ENCODE results near the gene CD47.

Gene CD47

DNA sequence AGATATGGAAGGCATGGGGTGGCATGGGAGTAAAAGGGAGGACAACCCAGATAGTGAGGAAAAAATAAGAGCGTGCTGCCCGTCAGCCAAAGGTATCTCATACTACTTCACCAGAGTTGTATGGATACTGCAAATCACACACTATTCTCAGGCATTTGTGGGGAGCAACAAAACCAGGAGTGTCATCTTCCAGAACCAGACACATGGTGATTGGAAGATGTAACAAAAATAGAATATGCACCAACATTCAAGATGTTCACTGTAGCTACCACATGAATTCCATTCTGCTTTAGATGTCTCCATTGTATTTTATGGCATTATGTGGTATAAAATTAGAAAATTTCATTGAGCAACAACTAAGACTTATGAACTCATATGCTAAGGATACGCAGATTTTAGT is 34.9 kb downstream of the CD47 start:
- DNase-seq (ENCODE audit: extremely low read depth in 1 of 2, low read depth in 1 of 2): no peak

DNA sequence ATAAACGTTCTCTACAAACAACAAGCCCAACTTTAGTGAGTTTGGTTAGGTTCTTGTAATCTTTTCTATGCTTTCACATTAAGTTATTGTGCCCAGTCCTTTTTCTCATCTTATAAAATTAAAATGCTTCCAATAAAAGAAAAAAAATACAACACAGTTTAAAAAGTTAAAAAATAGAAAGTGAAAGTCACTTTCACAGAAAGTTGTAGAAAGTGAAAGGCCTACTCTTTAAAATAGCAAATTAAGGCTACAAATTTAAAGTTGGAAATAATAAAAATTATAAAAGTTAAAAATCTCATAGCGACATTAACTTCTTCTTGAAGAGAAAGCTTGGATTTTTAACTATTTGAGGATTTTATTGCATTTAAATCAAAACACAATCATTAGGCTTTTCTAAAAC is 35.9 kb downstream of the CD47 start:
- DNase-seq (ENCODE audit: extremely low read depth in 1 of 2, low read depth in 1 of 2): no peak

DNA sequence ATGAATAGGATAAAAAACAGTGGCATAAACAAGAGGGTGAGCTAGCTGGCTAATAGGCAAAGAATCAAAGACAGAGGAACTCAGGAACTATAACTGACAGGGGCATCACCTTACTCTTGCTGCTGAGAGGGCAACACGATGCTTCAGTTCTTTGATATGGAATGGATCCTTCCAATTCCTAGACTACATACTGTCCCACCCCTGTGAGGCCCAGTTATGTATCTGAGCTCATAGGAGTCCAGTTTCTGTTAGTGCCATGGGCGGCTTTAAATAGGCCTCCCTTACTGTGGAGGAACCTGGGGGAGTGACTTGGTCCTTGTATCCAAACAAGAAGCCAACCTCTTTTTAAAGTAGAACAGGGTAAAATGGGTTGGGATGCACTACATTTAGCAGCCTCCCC is 37.3 kb downstream of the CD47 start:
- DNase-seq (ENCODE audit: extremely low read depth in 1 of 2, low read depth in 1 of 2): no peak

DNA sequence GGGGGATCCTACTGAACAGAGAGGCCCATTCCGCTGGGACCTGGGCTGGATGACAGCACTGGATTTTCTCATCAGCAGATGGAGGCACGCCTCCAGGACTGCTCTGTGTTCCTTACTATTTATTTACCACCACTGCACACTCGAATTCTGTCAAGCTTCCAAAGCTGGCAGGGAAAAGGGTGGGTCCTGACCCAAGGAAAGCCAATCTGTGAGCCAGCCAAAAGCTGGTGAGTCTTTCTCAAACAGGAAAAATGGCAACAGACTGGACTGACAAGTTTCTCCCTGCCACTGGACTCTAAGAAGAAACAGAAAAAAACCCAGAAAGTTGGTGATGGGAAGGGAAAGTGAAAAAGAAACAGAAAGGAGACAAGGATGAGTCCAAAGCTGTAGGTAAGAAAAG is 37.8 kb downstream of the CD47 start:
- DNase-seq (ENCODE audit: extremely low read depth in 1 of 2, low read depth in 1 of 2): no peak

DNA sequence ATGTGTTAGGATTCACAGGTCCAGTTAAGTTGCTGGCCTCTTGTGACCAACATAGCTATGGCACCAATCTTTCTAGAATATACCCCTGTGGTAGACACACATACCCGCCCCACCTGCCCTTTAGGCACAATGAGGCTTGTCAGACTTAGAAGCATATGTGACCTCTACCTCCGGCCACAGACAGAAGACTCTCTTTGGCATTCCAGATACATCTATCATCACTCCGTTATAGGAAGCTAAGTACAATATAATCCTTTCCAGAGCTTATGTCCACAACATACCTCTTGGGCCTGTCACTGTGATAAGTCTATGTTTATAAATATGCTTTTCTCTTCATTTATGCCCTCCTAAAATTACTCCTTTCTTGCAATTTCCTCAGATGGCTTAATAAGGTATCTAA is 39.8 kb downstream of the CD47 start:
- DNase-seq (ENCODE audit: extremely low read depth in 1 of 2, low read depth in 1 of 2): no peak

DNA sequence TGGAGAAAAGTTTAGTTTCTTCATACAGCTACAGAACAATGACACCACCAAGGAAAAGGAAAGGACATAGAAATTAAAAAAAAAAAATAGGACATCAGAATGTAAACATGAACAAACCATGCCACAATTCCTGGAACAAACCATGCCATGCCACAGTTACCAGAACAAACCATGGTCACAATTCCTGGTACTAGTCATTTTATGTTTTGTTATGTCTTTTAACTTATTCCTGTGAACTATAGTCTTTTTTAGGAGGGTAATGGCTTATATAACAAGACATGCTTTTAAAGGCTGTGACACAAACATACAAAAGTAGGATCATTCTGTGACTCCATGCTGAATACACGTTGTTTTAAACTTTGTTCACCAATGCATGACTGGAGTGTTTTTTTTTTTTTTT is 42.8 kb downstream of the CD47 start:
- no peak for DNase-seq (ENCODE audit: extremely low read depth in 1 of 2, low read depth in 1 of 2)

DNA sequence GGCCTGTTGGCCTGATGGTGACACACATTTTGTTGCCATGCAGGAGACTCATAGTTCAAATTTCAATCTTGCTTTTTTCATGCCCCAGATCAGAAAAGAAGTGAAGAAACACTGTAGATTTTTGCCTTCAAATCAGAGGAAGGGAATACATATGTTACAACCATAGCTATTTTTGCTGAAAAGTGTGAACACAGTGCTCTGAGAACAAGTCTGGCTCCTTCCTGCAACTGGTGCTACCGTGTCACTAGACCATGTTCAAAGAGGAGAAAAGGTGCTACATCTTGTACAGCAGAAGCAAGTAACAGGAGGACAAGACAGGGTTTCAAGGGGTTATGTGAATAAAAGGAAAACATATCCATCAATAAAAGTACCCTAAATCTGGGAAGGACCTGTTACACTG is 44.6 kb downstream of the CD47 start:
- DNase-seq (ENCODE audit: extremely low read depth in 1 of 2, low read depth in 1 of 2): no peak

DNA sequence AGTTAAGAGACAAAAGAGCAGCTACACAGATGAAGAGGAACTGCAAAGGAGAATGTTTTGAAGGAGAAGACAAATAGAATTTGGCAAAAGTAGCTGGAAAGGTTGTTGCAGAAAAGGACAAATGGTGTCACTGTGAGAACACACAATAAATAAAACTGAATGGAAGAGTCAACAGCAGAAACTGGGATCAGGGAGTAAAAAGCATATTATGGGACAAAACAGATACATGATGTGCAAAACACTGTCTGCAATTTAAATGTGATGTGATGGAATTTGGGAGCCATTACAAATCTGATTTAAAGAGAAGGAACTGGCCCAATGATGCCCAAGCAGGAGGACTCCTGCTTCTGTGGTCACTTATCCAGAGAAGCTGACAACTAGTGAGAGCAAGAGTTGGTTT is 46.1 kb downstream of the CD47 start:
- no peak for DNase-seq (ENCODE audit: extremely low read depth in 1 of 2, low read depth in 1 of 2)

DNA sequence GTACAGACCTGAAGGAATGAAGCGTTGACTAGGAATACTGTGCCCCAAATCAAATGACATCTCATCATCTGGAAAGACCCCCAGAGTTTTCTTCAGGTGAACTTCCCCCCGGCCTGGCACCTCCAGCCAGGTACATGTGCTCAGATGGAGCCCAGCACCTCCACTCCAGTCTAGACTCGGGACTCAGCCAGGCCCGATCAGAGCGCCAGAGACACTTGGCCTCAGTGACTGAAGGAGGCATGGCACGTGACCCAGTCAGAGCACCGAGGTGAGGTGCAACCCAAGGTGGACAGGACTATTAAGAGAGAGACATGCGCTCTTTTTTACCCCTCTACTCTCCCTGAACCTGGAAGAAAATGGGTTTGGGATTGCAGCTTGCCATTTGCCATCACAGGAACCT is 48.5 kb downstream of the CD47 start:
- no peak for DNase-seq (ENCODE audit: extremely low read depth in 1 of 2, low read depth in 1 of 2)

DNA sequence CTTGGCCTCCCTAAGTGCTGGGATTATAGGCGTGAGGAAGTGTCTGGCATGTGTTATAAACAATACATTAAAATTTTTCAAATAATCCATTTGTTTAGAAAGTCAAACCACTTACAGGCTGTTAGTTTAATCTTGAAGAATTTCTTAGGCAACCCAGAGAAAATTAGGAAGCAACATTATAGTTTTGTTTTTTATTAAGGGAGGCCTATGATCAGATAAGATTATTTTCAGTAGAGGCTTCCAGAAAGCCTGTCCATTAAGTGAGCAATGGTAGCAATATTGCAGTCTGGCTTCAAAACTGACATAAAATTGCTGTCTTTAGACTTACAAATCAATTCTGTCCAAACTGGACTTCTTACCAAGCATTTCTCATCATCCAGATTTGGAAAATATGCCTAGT is 49.6 kb downstream of the CD47 start:
- no peak for DNase-seq (ENCODE audit: extremely low read depth in 1 of 2, low read depth in 1 of 2)

DNA sequence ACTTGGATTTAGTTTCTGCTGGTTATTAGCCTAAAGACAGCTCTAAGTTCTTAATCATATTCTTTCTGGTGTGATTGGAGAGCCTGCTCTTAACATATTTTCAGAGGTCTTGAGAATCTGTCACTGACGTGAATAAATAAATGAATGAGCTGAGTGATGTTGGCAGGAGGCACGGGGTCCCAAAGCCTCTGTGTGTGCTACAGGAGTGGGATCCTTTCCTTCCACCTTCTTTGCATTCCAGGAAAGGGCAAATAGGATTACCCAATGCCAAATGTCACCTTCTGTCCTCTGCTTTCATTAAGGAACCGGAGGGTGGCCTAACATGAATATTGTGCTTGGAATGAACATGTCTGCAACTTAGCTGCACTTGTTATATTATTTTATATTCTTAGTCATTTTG is 53.1 kb downstream of the CD47 start:
- DNase-seq (ENCODE audit: extremely low read depth in 1 of 2, low read depth in 1 of 2): no peak

DNA sequence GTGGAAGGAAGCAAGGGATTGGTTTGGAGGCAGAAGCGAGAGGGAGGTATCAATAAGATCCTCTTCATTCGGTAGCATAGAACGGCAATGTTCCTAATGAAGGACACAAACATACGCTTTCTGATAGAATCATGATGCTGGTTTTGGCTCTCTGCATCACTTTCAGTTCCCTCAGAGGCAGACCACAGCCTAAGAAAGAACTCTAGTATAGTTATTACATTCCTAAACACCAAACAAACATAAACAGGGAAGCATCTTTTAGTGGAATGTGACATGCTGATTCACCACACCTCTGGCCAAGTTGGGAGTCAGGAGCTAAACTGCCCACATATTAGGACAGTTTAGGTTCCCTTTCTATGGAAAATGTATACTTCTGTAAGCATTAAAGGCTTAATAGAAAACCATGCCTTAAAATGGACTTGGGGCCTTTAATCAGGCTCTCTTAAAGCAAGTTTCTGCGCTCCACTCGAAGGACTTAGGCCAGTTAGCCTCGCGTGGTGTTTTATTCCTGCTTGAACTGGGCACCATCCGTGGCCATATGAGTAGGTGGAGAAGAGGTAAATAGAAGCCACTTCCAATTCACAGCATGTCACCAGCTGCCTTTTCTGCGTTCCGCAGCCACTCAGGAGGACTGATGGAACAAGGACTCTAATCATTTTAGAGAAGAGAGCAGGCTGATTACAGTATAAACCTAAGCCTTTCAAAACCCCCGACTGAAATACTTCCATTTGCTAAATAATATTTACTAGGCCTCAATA is 53.7 kb downstream of the CD47 start:
- no peak for DNase-seq (ENCODE audit: extremely low read depth in 1 of 2, low read depth in 1 of 2)

DNA sequence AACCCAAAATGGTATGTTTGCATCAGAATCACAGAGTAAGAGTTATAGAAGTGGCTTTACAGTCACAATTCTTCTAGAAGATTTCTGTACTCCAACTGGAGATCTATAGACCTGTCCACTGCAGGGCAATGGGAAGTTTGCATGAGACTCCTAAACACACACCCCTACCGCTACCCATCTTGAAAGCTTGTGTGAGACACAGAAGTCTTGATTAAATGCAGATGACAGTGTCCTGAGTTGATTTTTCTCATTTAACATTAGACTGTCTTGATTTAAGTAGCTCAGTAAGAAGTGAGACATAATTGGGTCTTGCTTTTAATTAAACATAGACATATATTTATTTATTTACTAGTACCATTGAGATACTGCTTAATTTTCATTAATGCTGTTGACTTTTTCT is 54.4 kb downstream of the CD47 start:
- no peak for DNase-seq (ENCODE audit: extremely low read depth in 1 of 2, low read depth in 1 of 2)

DNA sequence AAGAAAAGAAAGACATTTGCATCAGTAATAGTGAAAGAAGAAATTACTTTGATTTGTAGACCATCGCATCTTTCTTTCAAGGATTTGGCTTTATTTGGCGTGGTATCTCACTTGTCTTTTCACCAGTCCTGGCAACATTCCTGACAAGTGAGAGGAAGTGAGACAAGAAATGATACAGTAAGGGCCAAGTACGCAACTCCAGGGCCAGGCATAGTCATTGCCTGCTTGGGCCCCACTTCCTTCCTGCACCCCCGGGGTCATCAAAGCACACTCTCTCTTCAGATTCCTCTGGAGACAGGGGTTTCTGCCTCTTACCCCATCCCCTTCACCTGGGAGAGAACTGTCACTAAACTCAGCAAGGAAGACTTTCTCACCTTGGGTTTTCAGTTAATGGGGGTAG is 55.1 kb downstream of the CD47 start:
- no peak for DNase-seq (ENCODE audit: extremely low read depth in 1 of 2, low read depth in 1 of 2)

DNA sequence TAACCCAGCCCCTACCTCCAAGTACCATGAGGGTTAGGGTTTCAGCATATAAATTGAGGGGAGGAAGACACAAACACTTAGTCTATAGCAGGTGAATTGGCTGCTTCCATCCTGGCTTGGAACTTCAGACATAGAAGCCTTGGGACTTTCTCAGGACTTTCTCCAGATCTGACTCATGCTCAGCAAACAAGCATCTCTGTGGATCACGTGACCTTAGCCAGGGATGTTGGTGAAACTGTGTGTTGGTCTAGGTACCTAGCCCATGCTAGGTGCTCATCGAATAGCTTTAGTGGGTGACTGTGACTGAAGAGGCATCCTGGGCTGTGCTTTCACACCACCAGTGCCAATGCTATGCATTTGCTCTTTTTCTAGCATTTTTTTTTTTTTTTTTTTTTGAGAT is 58.9 kb downstream of the CD47 start:
- no peak for DNase-seq (ENCODE audit: extremely low read depth in 1 of 2, low read depth in 1 of 2)

DNA sequence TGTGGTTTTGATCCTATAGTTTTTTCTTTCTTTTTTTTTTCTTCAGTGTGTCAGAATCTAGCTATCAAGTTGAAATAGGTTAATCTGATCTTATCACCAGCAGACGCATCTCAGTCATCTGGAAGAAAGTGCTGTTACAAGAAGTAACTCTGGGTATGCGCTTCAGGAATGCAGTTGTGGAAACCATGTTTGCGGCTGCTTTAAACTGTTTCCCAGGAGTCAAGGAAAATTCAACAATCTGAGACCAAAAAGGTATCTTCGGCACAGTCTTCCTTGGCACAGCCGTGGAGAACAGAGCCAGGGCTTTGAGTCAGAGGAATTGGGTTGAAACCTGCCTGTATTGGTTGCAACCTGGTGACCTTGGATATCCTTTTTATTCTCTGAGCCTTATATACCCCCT is 59.9 kb downstream of the CD47 start:
- DNase-seq (ENCODE audit: extremely low read depth in 1 of 2, low read depth in 1 of 2): no peak

DNA sequence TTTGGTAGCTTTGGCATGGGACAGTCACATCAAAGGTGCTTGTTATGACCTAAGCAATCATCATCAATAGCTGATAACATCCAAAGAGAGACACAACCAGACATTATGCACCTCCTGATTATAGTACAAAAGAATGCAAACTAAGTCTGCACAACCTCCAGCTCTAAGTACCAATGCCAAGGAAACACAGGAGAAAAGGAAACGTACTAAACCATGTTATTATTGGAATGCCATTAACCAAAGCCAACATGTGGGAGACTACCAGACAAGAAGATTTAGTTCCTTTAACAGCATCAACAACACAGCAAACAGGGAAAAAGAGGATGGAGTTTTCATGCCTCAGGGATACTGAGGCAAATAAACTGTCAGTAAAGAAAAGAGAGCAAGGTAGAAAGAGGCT is 61.4 kb downstream of the CD47 start:
- DNase-seq (ENCODE audit: extremely low read depth in 1 of 2, low read depth in 1 of 2): no peak

DNA sequence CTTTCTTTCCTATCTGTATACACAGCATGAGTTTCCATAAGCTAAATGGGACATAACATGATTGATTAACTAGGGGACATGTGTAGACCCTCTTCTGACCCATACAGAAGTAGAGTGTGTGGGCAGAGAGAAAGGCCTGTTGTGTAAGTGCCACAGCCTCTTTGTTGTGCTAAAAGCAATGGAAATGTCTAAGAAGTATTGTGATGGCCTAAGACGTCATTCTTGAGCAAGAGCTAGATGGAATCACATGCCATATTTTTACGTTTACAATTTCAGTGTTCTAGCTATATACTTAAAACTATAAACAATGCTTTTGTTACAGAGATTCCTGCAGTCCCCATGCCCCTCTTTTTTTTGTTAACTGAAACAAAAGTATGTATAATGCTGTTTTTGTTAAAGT is 61.9 kb downstream of the CD47 start:
- DNase-seq (ENCODE audit: extremely low read depth in 1 of 2, low read depth in 1 of 2): no peak

DNA sequence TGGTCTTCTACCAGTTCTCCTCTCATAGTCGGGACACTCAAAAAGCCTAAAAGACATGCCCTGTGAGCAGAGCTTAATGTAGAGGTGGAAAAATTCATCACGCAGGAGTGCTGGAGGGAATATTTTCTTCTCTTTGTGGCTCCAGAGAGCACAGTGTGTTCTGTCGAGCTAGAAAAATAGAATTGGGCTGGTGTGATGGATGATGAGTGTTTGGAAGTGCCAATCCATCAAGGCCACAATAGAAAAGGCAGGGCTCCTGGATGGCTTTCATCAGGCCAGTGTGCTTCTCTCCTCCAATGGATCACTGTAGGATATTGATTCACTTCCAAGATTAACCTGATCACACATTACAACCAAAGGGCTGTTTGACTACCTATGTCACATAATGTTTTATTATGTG is 65.7 kb downstream of the CD47 start:
- no peak for DNase-seq (ENCODE audit: extremely low read depth in 1 of 2, low read depth in 1 of 2)

DNA sequence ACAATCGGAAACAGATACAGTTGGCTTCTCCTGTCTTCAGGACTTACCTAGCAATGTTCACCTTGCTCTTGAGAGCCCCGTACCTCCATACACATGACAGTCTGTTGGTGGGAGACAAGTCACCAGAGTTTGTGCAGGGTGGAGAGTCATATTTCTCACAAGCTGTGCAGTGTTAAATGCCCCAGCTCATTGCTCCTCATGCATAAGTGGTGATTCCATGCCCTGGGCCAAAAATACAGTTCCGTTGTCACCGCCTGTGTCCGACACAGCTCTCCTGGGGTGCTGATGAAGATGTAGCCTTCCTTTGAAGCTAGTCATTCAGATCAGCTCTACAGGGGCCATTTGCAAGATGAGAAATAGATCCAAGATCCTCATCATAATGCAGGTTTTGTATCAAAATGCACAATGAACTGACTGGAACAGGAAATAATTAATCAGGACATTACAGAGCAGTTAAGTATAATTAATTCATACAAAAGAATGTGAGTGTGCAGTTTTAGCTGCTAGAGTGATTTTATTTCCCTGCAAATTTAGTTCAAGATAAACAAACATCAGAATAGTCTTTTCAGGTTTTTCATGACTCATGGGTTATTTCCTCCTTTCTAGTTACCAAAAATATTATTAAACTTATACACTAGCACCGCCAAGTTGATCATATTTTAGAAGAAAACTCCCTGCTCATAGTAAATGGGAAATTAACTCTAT is 66.5 kb downstream of the CD47 start:
- DNase-seq (ENCODE audit: extremely low read depth in 1 of 2, low read depth in 1 of 2): no peak

DNA sequence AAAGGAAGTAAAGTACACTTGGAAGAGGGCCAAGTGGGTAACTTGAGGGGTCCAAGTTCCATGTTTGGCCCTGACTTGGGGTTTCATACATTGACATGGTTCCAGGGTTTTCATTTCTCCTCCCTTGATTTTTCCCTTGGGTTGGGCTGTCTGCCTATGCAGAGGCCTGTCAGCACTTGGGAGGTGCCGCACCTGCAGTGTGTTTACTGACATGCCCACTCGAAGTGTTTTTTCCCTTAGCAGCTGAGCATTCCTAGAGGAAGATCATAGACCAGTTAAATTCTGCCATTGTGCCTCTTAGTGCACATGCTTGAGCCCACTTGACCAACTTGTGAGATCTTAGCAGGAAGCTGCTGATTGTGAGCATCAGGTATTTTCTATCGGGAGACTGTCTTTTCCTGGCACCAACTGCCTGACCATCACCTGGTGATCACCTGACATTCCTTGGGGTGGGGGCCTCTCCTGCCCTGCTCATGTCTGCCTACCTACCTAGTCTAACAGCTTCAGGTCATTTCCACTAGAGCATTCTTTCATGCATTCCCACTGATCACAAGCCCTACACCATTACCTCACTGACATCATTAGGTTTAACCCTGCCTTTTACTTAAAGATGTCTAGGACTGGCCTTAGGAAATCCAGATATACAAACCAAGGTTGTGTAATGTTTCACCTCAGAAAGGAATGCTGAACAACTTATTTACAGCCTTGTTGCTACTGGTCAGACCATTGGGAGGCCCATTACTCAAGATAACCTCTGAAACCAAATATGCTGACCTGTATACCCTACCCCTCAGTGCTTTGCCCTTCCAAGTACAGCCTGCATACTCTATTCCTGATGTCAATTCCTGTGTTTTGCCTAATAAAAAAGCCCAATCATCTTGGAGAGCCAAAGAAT is 68.3 kb downstream of the CD47 start:
- DNase-seq (ENCODE audit: extremely low read depth in 1 of 2, low read depth in 1 of 2): no peak

DNA sequence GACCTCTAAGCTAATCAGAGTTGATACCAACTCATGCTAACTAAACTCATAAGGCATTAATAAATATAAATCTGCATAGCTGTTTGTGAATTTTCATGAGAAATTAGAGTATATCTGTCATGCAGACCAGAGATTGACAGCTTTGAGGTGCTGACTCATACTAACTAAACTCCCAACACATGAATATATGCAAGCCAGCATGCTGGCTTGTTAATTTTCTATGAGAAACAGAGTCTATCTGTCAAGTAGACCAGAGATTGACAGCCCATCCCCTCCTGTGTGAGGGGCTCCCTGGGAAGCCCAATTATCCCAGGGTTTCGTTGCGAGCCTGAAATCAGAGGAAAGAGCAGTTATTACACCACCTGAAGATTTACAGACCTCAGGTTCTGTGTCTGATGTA is 69.3 kb downstream of the CD47 start:
- no peak for DNase-seq (ENCODE audit: extremely low read depth in 1 of 2, low read depth in 1 of 2)

Measured in stimulated activated CD8-positive, alpha-beta memory T cell treated with anti-CD3 and anti-CD28 coated beads, Interleukin-7, amount 100 ng/mL, for 48 hours (primary cell).